VCaP (cell line): ENCODE results near the gene VSTM2A.
A peak's percentile ranks its signal among the peaks of the same experiment; 100 is the strongest.

Experiments used
- H3K27ac ChIP-seq: fragments of 450-650 bp; 2 replicates; pipeline ENCODE4 v1.5.1; 2017
- CTCF ChIP-seq: fragments of 450-650 bp; conservative IDR thresholded peaks from 2 replicates; pipeline ENCODE4 v1.5.1; 2017; ENCODE audit warnings: mild to moderate bottlenecking, moderate library complexity

Gene VSTM2A

DNA sequence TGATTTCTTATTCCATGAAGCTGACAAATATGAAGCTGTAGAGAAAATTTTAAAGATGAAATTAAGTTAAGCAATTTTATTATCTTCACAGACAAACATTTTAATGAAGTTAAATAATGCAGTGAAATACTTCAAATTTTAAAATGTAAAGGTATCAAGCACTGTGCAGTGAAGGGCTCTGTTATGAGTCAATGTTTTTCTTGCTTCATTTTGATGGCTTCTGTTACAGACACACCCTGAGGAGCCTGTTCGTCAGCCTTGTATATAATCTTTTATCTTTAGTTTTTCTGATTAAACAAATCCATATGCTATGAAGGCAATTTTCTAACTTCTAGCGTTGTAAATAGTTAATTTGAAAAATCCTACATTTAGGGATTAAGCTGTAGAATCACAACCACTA is 18.5 kb downstream of the VSTM2A start:
- TF ChIP-seq CTCF: no peak
- H3K27ac ChIP-seq: no peak overlapping the region

GRCh38 chr7:54563329-54563916 is 21.2 kb downstream of the VSTM2A start:
- no peak overlapping the region for H3K27ac ChIP-seq
- peak; percentile 31 for TF ChIP-seq CTCF

DNA sequence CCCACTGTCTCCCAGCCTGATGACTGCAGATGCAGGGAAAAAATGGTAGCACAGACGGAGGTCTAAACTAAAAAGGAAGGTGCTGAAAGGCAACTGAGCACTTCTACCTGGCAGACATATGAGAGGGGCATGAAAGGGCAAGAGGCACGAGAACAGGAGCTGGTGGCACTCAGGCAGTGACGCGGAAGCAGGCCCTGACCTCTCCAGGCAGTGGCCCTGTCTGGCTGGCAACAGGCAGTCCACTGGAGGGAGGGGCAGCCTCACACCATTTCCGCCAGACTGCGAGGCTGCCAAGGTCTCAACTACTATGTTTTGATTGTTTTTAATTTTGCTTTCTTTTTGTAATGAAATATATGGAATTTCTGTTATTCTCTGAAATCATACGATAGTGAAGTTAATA is 23.3 kb downstream of the VSTM2A start:
- no peak overlapping the region for H3K27ac ChIP-seq
- no peak for TF ChIP-seq CTCF

GRCh38 chr7:54581511-54581910 is 39.3 kb downstream of the VSTM2A start:
- no peak overlapping the region for H3K27ac ChIP-seq
- no peak for TF ChIP-seq CTCF

DNA sequence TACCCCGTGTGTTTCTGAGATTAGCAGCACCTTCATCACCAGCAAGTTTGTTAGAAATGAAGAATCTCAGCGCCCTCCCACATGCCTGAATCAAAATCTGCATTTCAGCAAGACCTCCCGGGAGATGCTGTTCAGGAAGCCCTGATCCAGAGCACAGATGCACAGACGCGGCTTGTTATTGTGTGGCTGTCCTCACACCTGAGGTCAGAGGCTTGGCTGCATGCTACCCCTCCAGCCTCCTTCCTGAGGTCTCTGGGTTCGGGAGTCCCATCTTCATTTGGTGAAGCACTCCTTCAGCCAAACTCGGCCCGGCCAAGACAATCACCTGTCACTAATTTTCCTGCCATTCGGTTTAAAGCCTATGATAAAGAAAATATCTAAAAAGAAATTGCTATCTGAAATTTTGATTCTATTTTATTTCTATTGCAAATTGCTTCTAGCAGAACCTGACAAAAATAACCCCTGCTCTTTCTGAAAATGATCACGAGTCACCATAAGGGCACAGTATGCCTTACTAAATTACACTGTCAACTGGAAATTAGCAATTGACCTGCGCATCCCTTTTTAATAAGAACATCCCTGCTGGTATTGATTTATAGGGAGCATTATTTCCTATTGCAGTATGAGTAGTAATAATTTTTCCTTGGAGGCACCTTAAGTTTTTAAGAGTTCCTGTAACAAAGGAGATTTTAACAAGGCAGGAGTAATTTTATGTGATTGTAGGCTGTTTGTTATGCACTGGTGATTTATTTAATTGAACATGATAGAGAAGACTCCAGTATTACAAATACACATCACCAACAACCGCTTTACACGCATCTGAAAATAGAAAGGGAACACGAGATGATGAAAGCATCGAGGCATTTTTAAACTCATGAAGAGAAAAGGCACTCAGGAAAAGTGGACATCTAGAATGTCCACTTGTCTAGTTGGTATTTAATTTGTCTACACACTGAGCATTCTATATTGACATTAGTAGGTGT is 49.5 kb downstream of the VSTM2A start:
- no peak for TF ChIP-seq CTCF
- H3K27ac ChIP-seq: no peak overlapping the region

DNA sequence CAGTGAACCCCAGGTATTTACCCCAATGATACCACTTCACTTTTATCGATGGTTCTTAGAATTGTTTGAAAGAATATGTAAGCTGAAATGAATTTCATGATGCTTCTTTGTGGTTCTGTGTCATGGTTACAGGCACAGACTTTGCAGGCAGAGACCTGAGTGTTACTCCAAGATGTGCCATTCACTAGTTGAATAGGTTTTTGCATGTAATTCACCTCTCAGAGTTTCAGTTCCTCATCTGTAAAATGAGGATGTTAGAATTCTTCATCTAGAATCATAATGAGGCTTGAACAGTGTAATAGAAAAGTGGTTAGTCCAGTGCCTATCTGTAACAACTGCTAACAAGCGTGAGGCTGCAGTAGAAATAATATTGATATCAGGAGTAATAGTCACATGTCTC is 54.6 kb downstream of the VSTM2A start:
- no peak overlapping the region for H3K27ac ChIP-seq
- TF ChIP-seq CTCF: no peak

GRCh38 chr7:54615537-54615936 is 73.4 kb downstream of the VSTM2A start:
- H3K27ac ChIP-seq: no peak overlapping the region
- TF ChIP-seq CTCF: no peak
